ENCODE results near the gene U2AF1L4. TPM values are rescaled to one million over a fixed set of nuclear protein-coding genes. Genes with fewer than 3 reads are reported as not detected.

U2AF1L4 gene
- total RNA-seq, 1 donor from 2014 or later = 24.9 TPM

DNA sequence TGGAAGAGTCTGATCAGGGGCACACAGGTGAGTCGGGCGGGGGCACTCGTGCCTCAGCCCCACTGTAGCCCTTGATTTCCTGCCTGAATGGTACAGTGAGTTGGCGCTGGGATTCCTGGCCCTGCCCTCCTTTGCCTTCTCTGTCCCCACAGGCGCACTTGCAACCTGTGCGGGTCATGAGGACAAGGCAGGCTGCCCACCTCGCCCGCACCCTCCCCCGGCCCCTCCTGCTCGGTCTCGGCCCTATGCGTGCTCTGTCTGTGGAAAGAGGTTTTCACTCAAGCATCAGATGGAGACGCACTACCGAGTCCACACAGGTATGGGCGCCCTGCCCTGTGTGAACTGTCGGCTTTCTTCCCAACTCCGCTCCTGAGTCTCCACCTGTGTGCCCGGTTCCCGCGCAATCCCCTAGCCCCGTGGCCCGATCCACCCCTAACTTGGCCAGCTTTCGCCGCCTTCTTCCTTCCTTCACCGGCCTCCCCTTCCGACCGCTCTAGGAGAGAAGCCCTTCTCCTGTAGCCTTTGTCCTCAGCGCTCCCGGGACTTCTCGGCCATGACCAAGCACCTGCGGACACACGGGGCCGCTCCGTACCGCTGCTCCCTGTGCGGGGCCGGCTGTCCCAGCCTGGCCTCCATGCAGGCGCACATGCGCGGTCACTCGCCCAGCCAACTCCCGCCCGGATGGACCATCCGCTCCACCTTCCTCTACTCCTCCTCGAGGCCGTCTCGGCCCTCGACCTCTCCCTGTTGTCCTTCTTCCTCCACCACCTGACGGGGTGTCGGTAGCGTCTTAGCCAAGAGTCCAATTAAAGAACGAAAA lies 29.0 kb downstream of the U2AF1L4 start:
- Histone ChIP-seq H3K27ac (replicated peaks) (peak overlapping the region; percentile 95), H3K36me3 (peaks cover 14% of the 10 kb centered on the region), H3K4me3 (peak overlapping the region; percentile 96), H3K27me3 (ENCODE audit: low read depth) (no peaks in the 10 kb centered on the region), H3K4me1 (peaks cover 43% of the 10 kb centered on the region), H3K9me3 (replicated peaks) (no peaks in the 10 kb centered on the region)
- no peak for TF ChIP-seq CTCF (IDR thresholded peaks at IDR 0.05; ENCODE audit: borderline replicate concordance)
- intact Hi-C loops (cut with micrococcal nuclease) = loop anchor here (2.0 kb wide), 1 partner anchor 19 kb away; no protein-coding TSS in a partner anchor
- DNase-seq = peak; percentile 70

DNA sequence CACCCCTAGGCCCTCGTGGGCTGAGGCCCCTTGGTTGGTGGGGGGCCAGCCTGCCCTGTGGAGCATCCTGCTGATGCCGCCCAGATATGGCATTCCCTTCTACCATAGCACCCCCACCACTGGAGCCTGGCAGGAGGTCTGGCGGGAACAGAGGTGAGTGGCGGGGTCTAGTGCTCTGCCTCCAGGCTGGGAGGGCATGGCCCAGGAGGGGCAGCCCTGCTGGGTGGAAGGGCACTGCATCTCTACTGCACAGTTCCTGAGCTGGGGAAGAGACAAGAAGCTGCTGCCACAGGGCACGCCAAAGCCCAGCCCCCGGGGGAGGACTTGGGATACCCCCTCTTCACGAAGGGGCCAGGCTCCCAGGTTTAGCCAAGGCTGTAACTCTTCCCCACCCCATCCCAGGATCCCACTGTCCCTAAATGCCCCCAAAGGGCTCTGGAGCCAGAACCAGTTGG lies 29.8 kb downstream of the U2AF1L4 start:
- Histone ChIP-seq H3K27ac (replicated peaks) (peak overlapping the region; percentile 95), H3K4me1 (peaks cover 43% of the 10 kb centered on the region), H3K4me3 (peak overlapping the region; percentile 96), H3K9me3 (replicated peaks) (no peaks in the 10 kb centered on the region), H3K27me3 (ENCODE audit: low read depth) (no peaks in the 10 kb centered on the region), H3K36me3 (peaks cover 7% of the 10 kb centered on the region)
- intact Hi-C loops (cut with micrococcal nuclease) = no loop called here
- TF ChIP-seq CTCF (IDR thresholded peaks at IDR 0.05; ENCODE audit: borderline replicate concordance) = no peak
- DNase-seq = no peak

DNA sequence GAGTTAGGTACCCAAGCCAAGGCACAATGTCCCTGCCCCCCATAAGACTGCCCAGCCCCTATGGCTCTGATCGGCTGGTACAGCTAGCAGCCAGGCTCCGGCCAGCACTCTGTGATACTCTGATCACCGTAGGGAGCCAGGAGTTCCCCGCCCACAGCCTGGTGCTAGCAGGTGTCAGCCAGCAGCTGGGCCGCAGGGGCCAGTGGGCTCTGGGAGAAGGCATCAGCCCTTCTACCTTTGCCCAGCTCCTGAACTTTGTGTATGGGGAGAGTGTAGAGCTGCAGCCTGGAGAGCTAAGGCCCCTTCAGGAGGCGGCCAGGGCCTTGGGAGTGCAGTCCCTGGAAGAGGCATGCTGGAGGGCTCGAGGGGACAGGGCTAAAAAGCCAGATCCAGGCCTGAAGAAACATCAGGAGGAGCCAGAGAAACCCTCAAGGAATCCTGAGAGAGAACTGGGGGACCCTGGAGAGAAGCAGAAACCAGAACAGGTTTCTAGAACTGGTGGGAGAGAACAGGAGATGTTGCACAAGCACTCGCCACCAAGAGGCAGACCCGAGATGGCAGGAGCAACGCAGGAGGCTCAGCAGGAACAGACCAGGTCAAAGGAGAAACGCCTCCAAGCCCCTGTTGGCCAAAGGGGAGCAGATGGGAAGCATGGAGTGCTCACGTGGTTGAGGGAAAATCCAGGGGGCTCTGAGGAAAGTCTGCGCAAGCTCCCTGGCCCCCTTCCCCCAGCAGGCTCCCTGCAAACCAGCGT lies 30.4 kb downstream of the U2AF1L4 start:
- DNase-seq = no peak
- Histone ChIP-seq H3K4me3 (no peak overlapping the region), H3K4me1 (peaks cover 38% of the 10 kb centered on the region), H3K27me3 (ENCODE audit: low read depth) (no peaks in the 10 kb centered on the region), H3K36me3 (peaks cover 1% of the 10 kb centered on the region), H3K9me3 (replicated peaks) (no peaks in the 10 kb centered on the region), H3K27ac (replicated peaks) (no peak overlapping the region)
- no peak for TF ChIP-seq CTCF (IDR thresholded peaks at IDR 0.05; ENCODE audit: borderline replicate concordance)
- intact Hi-C loops (cut with micrococcal nuclease) = no loop called here

- Histone ChIP-seq H3K27ac (replicated peaks) (no peak overlapping the region), H3K4me1 (peaks cover 30% of the 10 kb centered on the region), H3K4me3 (no peak overlapping the region), H3K9me3 (replicated peaks) (no peaks in the 10 kb centered on the region), H3K36me3 (no peaks in the 10 kb centered on the region), H3K27me3 (ENCODE audit: low read depth) (no peaks in the 10 kb centered on the region)
- no peak for TF ChIP-seq CTCF (IDR thresholded peaks at IDR 0.05; ENCODE audit: borderline replicate concordance)
- intact Hi-C loops (cut with micrococcal nuclease) = no loop called here
- no peak for DNase-seq
Observed at GRCh38 chr19:35713904-35714495, 31.2 kb downstream of the U2AF1L4 start.

DNA sequence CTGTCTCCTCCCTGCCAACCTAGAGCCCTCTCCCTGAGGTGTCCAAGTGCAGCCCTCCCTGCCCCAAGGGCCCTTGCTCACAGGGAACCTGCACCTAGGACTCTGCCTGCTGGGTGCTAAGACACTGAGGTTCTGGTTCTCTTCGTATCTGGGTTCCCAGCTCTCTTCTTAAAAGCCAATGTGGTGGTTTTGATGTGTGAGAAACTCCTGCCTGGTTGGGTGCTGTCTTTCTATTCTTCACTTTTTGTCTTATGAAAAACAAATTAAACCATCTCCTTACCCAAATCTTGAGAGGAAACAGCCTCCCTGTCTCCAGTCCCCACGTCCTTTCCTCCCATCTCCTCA lies 31.7 kb downstream of the U2AF1L4 start:
- Histone ChIP-seq H3K4me3 (no peak overlapping the region), H3K27ac (replicated peaks) (no peak overlapping the region), H3K4me1 (peaks cover 25% of the 10 kb centered on the region), H3K27me3 (ENCODE audit: low read depth) (peaks cover 4% of the 10 kb centered on the region), H3K36me3 (no peaks in the 10 kb centered on the region), H3K9me3 (replicated peaks) (no peaks in the 10 kb centered on the region)
- DNase-seq = no peak
- TF ChIP-seq CTCF (IDR thresholded peaks at IDR 0.05; ENCODE audit: borderline replicate concordance) = no peak
- intact Hi-C loops (cut with micrococcal nuclease) = no loop called here
